HL-60/S4 treated with phorbol 12-myristate 13-acetate at 8.2 ng/mL for 4 days and 3 days (cell line): ENCODE data around the gene CTBP1.

Experiments used
- in situ Hi-C: fragments of 300-500 bp; cut with MboI; formaldehyde crosslinking; loops from 2 replicates; pipeline ENCODE4 v1.15.0; 2022; ENCODE audit warnings: low sequenced_read_pairs

Gene CTBP1

DNA sequence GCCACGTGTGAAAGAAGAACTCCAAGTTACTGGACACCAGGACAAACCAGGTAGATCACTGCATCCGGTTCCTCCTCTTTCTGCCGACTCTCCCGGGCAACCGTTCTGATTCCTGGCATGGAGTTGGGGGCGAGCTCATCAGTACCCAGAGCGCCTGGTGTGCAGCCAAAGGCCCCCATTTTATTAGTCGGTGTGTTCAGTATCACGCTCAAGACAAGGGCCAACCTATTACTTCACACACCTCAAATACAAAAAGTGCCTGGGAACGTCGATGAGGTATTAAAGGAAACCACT lies 2.8 kb upstream of the CTBP1 start:
- in situ Hi-C loops, result no loop called here

DNA sequence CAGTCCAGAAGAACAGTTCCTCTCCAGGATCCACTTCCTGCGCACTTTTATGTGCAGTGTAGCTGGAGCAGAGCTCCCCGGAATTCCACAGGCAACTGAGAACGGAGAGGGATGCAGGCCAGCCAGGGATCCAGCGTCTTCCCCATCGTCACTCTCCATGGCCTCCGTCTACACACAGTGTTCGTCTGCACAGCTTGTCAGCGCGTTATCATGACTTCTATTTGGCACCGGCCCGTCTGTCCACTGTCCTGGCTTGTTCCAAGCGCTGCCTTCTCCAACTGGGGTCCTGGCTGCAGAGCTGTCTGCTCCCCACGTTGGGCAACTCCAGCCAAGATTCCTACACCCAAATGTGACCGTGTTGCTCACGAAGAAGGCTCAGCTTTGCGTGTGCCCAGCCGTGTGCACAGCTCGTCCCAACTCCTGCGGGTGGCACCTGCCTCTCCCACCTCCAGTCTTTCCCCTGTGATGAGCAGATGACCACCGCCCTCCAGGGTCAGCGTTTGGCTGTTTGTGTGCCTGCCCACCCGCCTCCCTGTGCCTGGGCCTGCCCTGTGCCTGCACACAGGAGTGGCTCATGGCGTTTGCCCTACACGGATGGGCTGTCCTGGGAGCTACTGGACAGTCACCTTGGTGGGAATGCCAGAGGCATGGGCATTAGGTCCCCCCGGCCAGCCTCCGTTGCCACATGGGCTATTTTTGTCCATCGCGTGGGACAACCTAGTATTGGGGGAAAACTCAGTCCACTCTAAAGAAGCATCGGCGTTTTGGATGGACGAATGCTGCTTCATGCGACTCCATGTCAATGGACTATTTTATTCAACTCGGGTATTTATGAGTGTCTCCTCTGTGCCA lies 2.2 kb upstream of the CTBP1 start:
- in situ Hi-C loops, result no loop called here

DNA sequence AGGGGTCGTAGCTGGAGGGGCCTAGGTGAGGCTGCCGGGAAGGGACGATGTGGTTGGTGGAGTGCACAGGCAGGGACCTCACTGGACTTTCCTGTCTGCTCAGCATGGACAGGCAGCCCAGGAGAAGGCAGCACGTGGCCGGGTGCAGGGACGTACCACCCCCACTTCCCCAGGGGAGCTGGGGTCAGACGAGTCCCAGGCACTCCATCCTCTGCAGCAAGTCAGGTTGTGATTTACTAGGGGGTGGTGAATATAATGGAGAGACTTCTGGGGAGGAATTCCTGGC lies 1.5 kb upstream of the CTBP1 start:
- in situ Hi-C loops, result no loop called here

DNA sequence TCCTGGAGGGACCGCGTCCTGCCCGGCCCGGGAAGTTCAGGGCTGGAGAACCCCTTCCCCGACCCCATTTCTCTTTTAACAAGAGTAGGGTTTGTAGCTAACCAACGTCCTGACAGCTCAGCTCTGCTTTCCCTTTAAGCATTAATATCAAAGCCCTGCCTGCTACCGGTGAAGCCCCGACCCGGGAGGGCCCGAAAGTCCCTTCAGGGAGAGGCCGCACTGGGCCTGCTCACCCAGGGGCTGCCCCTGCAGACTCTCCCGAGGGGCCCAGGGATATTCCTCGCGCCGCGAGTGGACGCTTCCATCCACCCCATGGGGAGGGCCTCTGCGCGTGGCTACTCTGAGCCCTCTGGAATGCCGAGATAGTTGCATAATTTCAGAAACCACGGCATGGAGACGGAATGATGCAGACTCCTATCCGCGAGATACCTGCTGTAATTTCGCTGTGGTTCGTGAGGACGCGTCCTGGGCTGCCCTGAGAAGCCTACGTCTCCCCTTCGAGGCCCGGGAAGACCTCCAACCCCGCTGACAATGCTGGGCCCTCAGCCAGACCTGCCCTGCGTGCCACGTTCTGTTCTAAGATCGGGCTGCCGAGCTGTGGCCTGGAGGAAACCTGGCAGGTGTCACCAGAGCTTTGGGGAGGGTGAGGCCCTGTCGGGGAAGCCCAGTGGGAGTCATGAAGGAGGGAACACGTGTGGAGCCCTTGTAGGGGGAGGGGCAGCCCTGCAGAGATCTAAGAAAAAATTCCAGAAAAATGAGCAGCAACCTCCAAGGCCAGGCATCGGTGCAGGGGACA lies 999 bp upstream of the CTBP1 start:
- in situ Hi-C loops, result no loop called here

DNA sequence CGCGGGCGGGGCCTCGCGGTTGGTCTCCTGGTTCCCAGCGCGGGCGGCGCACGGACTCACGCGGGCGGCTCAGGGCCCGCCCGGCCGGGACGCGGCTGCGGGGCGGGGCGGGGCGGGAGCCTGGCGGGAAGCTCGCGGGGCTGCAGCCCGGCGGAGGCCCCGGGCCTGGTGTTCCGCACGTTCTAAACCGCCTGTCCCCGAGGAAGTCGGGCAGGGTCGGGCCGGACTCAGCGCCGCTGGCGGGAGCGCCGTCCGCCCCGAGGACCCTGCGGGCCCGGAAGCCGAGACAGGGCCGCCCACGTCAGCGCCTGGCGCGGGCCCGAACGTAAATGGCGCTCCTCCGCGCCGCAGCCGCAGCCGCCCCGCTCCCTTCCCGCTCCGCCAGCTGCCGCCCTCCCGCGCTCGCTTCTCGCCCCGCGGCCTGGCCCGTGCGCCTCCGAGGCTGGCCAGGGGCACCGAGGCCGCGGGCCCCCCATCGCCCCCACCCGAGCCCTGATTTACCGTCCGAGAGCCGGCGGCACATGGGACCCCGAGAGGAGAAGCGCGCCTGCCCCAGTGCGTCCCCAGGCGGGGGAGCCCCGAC lies 309 bp upstream of the CTBP1 start:
- in situ Hi-C loops, result no loop called here

DNA sequence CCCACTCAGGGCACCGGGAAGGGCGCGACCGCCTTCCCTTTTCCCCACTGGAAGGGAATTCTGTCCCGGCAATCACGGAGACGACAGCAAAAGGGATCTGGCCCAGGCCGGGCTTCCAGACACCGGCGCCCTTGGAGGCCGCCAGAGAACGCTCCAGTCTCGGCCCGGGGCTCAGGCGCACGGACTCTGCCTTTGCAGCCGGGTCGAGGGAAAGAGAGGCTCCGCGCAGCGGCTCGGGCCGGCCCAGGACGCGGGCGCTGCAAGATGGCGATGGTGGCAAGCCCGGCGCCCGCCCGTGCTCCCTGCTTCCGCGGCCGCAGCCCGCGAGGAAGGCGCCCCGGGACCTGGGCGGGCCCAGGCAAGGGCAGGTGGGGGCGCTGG lies 1.1 kb downstream of the CTBP1 start:
- in situ Hi-C loops, result no loop called here

DNA sequence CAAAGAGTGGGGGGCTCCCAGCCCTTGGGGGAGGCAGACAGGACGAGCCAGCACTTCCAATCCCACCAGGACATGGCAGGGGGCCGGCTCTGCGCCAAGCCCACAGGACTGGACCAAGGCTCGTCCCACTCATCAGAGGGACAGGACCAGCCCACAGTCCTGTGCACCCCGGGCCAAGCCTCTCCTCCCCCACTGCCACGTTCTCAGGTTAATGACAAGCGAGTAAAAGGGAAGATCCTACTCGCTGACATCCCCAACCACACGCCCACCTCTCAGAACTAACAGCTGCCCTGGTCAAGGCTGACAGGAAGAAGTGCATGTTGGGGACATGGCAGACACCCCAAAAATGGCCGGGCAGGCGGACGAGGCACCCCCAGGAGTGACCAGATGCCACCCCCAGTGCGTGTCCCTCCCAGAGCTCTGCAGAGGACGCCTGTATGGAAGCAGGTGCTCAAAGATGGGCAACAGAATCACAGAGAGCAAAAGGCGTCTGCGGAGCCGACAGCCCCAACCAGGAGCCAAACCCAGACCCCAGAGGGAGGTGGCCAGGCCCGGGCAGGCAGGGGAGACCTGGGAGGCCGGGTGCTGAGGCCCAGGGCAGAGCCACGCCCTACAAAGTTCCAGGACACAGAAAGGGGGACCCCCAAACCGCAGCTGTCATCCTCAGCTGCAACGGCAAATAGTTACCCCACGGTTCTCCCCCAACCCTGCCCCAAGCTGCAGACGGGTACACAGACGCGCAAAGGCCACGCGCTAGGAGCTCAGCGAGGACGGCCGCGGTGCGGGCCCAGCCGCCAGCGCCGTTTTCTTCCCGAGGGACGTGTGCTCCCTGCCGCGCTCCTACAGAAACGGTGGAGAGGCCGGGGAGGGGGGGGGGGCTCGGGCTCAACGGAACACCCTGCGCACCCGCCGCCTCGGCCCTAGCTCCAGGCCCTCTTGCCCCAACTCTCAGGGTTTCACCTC lies 1.7 kb downstream of the CTBP1 start:
- in situ Hi-C loops, result no loop called here

DNA sequence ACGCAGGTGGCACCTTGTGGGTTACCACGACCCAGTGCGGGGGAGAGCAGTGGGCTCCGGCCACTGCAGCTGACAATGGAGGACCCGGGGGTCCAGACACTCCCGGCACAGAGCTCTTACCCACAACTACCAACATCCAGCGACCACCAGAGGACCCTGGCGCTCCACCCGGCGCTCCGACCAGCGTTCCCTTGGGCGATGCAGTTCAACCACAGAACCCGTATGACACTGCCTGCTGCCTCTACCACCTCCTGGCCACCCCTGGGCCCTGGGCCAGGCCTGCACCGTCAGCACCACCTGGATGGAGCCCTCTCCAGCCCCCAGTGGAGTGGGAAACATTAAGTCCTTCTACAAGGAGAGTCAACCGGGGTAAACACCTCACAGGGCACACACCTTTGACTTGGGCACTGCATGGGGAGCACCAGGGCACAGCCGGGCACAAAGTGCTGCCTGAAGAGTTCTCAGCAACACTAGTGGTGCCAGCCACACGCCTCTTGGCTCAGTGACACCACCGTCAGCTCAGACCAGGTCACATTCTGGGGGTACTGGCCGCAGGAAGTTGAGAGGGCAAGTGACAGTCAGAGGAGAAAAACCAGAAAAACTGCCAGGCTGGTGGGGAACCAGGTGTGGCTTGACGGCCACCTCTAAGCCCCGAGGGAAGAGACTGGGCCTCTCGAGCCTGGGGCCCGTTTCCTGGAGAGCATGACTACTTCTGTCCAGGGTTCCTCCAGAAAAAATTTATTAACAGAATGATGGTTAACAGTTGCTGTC lies 2.6 kb downstream of the CTBP1 start:
- in situ Hi-C loops, result no loop called here

DNA sequence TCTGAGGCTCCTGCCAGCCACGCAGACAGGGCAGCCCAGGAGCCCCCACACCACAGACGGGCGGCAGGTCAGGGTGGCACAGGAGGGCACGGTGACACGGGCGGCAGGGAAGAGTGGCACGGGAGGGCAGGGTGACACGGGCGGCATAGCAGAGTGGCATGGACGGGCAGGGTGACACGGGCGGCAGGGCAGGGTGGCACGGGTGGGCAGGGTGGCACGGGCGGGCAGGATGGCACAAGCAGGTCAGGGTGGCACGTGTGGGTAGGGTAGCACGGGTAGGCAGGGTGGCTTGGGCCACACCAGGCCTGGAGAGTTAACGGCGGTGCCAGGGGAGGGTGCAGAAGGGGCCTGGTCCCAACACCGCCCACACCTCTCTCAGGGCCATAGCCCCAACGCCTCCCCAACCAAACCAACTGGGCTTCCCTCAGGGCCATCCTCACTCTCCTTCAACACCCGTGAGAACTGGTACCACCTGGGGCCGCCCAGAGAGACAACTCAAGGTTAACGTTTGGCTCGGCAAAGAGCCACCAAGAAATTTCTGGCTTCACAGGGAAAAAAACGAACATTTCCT lies 3.4 kb downstream of the CTBP1 start:
- in situ Hi-C loops, result no loop called here

DNA sequence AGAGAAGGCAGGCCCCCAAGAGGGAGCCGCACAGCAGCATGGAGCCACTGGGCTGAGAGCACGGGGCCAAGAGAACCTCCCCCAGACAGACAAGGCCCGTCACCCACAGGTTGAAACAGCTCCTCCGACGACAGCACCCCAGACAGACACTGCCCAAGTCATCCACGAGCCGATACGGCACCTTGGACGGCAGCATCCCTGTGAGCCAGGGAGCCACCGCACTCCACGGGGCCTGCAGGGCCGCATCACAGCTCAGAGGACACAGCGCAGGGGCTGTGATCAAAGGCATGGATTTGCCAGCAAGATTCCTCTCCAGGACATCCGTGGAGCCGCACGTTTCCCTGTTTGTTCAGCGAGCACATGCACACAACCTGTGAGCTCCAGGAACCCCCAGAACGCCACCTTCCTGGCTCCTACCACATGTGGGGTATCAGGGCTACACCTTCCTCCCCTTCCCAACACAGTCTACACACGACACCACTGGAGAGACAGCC lies 3.9 kb downstream of the CTBP1 start:
- in situ Hi-C loops, result no loop called here

DNA sequence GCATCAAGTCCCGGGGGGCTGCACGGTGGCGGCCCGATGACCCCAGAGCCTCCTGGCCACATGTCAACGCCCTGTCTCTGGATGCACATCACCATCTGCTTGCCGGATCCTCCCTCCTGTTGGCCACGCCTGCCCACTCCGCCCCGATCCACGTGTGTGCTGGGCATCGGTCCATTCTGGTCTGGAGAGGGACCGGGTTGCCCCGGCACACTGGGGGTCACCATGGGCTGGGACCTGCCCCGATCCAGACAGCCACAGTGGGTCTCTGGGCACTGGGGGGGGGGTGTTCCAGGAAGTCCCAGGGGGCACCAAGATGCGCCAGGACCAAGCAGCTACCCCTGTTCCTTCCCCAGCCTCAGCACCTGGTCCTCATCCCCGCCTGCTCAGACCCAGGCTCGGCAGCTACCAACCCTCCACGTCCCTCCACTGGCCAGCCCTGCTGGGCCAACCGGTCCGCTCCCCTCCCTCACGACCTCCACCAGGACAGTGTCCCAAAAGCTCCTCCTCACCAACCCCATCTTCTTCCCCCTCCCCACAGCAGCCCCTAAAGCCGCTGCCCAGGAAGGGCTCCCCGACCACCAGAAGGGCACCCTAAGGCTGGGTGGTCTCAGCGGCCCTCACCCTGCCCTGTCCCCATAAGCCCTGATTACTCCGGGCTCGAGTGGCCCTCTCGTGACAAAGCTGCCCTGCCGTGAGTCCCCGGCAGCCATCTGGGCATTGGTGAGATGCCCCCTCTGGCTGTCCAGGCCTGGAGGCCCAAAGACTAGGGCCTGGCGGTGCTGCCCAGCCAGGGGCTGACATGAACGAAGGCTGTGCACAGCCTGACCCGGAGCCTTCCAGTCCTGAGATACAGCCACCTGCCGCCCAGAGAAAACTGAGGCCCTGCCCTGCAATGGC lies 4.6 kb downstream of the CTBP1 start:
- in situ Hi-C loops, result no loop called here

DNA sequence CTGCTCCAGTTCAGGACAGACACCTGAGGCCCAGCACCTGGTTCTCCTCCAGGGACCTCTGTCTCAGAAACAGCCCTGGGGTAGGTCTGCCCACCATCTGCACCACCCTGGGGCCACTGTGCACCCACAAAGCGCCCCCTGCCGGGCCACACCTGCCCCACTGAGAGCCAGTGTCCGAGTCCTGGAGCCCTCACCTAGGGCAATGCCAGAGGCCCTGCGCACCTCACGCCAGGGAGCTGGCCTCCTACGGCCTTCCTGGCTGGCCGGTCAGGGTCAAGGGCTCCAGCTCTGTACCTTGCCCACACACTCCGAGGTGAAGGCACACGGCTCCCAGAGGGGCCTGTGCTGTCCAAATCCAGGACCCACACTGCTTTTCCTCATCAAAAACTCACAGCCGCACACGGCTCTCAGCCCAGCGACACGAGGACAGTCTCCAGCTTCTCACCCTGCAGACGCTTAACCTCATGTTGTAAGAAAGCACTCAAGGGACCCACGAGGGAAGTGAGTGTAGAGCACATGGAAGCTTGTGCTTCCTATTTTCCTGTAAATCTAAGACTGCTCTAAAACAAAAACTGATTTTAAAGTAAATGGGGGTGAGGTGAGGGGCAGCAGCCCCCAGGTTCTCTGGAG lies 5.4 kb downstream of the CTBP1 start:
- in situ Hi-C loops, result no loop called here

DNA sequence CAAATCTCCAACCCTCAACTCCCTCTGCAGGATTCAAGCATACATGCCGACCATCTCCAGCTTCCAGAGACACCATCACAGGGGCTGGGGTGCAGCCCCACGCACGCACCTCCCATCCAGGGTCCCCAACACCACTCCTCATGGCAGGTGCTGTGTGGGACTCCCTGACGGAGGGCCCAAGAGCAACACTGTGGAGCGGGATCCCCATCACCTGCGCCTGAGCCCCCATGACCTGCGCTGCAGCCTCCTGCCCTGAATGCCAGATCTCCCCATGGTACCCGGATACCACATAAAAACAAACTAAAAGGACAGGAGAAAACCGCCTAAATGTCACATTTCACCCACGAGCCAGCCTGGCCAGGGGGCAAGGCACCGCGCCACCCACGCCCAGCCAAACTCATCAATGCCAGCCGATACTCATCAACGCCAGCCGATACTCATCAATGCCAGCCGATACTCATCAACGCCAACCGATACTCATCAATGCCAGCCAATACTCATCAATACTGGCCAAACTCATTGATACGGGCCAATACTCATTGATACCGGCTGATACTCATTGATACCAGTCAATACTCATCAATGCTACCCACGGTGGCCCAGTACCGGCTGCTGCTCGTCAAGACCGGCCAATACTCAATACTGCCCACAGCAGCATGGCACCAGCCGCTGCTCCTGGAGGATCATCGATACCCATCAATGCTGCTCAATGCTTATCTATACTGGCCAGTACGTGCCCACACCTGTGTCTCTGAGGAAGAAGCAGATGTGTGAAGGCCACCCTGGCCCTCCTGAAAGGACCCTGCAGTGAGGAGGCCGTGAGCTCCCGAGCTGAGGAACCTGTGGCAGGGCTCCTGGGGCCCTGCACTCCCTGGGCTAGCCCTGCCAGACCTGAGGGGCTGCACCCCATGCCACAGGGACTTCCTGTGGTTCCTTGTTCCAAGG lies 6.2 kb downstream of the CTBP1 start:
- in situ Hi-C loops, result no loop called here

DNA sequence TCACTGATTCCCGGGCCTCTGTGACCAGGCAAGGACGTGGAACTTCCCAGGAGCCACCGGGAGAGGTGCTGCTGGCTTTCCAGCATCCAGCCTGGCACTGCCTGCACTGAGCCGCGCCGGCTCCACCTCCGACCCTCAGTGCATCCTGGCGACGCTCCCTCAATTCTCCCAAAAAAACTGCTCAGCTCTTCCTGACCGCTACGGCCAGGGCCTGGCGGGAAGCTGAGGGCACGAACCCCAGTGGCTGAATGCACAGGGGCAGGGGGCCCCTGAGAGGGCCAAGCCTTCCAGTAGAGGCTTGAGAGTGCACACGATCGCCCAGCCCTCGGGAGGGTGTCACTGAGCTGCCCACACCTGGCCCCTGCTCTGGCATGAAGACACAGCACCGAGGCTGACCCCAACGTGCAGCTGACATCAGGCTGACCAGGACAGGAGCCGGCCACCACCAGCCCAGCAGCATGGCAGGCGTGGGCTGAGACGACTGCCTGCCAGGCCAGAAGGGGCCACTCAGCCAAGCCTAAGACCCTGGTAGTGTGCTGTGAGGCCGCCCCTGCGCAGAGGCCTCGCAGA lies 6.9 kb downstream of the CTBP1 start:
- in situ Hi-C loops, result no loop called here

DNA sequence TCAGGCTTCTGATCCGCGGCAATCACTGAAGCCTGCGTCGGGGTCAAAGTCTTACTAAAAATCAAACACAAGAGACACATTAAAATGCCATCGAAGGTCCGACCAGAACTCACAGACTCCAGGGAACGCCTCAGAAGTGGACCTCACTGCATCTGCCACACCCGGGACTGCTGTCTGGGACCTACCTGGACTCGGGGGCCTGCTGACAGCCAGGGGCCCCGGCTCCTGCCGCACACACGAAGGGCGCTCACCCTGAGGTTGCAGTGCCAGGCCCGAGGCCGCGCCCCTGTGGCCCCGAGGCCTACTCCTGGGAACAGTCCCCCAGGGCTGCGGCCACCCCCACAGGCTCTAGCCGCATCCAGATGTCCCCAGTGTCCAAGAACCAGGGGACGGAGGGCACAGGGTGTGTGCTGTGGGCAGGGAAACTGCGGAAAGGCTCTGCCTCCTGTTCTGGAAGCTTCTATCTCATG lies 7.4 kb downstream of the CTBP1 start:
- in situ Hi-C loops, result no loop called here

DNA sequence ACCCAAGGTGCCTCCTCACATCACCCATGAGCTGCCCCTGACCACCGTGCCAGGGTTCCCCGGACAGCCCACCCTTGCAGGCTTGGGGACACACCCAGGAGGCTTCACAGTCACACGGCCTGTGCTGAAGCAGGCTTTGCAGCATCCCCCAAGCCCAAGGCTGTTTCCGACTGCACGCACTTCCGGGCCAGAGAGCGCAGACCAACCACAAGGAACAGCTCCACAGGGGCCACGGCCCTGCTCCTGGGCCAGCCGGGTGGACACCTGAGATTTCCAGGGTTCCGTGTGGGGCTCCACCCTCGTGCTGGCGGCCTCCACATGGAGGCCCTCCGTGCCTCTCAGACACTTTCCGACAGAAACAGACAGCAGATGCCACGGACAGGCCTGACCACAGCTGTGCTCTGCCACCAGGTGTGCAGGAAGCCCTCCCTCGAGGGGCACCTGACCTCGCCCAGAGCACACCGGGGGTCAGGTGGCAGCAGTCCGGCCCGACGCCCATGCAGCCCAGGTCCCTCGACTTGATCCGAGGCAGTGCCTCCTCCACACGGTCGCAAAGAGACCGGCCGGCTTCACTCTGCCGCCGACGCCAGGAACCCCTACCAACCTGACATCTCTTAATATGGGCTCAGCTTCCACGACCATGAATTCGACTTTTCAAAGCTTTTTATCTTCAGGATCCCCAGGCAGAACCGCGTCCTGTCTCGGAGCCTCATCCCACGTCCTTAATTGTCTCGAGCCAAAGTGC lies 8.0 kb downstream of the CTBP1 start:
- in situ Hi-C loops, result no loop called here
